NCI-H446 (cell line): ENCODE data around the gene SNORC.
"Not testable (repeated sequence)": the region's sequence is repeated elsewhere in the genome, so short reads cannot be mapped to it uniquely, and the experiment has no call there.

Experiments used
- DNase-seq, 2 experiments: peaks; one replicate each; lab custom pipeline; 2025; lab: John Stamatoyannopoulos, UW

SNORC gene

GRCh38 chr2:232896720-232897597 lies 26.9 kb downstream of the SNORC start:
- DNase-seq, result no peak

DNA sequence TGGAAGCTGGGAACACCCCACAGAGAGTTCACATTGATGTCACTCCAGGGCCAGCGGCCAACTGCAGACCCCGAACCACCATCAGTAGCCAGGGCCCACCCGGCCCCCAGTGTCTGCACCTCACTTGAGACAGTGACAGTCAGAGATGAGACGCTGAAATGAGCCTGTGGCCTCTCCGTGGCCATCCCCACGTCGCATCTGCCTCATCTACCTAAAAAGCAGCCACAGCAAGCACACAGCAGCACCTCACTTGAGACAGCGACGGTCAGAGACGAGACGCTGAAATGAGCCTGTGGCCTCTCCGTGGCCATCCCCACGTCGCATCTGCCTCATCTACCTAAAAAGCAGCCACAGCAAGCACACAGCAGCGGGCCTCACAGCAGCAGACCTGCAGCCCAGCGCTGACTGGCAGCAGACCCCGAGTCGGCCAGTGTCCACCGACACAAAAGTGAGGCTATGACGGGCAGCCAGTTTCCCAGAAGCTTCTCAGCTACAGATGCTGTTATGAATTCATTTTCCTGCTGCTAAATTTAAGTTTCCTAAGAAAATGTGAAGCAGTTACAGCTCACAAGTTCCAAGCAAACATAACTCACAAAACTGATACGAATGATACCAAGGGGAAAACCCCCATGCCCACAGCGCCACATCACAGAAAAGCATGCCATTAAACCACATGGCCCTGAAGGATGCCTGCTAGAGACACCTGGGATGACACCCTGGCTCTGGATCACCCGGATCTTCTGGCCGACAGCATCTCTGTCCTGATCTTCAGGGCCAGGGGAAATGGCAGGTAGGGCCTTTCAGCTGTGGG lies 27.7 kb downstream of the SNORC start:
- DNase-seq, result no peak

DNA sequence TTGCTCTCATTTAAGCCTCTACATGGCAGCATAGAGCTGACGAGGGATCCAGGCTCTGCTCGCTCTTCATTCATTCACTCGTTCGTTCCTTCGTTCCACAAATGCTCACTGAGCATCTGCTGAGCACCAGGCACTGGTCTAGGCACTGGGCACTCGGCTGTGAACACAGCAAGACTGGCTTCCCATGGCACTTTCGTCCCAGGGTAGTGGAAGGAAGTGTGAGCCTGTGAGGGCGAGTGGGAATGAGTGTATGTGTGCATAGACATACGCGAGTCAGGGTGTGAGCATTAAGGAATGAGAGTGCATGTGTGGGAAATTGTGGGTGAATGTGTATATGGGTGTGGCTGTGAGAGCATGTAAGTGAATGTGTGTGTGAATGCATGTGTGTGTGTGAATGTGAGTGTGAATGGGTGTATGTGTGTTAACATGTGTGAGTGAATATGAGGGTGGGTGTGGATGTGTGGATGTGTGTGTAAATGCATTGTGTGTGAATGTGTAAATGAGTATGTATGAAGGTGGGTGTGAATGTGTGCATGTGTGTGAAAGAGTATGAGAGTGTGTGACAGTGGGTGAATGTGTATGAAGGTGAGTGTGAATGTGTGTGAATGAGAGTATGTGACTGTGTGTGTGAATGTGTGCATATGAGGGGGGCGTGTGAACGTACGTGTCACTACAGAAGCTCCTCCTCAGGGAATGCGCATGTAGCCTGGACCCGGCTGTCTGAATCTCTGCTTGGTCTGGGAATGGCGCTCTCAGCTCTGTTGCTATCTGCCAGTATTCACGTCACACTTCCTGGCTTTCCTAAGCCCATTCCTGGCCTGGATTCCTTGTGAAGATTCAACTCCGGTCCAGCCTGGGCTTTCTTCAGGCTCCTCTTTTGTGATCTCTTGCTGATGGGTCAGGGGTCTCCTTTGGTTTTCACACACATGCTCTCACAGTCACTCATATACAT lies 28.8 kb downstream of the SNORC start:
- DNase-seq, result no peak

- DNase-seq, result no peak
These were observed 31.0 kb downstream of the SNORC start for GRCh38 chr2:232900811-232901735.

GRCh38 chr2:232901736-232902578 lies 31.9 kb downstream of the SNORC start:
- no peak for DNase-seq

GRCh38 chr2:232903989-232904388 lies 33.9 kb downstream of the SNORC start:
- DNase-seq, result no peak

DNA sequence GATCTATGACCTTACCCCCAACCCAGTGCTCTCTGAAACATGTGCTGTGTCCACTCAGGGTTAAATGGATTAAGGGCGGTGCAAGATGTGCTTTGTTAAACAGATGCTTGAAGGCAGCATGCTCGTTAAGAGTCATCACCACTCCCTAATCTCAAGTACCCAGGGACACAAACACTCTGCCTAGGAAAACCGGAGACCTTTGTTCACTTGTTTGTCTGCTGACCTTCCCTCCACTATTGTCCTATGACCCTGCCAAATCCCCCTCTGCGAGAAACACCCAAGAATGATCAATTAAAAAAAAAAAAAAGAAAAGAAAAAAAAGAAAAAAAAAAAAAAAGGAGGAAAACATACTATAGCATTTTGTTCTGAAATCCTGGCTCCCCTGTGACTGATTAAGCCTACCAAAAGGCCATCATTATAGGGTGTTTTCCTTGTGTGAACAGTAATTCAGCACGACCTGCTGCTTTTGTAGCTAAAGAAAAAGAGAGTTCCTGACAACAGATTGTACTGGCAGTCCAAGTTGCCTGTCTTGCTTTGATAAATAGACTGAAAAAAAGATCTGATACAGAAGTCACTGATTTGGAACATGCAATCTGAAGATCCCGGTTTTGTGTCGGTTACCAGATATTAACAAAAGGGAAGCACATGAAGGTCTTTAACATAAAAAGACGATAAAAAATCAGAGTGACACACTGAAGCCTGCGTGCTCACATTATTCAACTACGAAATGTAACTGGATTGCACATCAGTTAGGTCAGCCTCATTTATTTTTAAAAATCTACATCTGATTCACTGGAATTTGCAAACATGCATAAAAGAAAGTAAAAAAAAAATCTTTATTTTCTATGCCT lies 37.0 kb downstream of the SNORC start:
- DNase-seq, result not testable (repeated sequence)

DNA sequence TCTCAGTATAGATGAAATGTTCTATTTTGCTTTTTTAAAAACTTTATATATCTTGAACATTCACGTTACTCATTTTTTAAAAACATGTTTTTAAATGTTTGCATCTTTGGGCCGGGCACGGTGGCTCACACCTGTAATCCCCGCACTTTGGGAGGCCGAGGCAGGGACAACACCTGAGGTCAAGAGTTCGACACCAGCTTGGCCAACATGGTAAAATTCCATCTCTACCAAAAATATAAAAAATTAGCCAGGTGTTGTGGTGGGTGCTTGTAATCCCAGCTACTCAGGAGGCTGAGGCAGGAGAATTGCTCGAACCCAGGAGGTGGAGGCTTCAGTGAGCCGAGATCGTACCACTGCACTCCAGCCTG lies 37.6 kb downstream of the SNORC start:
- not testable (repeated sequence) for DNase-seq

- no peak for DNase-seq
These were observed 38.6 kb downstream of the SNORC start for GRCh38 chr2:232908695-232909094.

GRCh38 chr2:232910376-232910775 lies 40.3 kb downstream of the SNORC start:
- no peak for DNase-seq

- no peak for DNase-seq
These were observed 41.7 kb downstream of the SNORC start for GRCh38 chr2:232911712-232912277.

DNA sequence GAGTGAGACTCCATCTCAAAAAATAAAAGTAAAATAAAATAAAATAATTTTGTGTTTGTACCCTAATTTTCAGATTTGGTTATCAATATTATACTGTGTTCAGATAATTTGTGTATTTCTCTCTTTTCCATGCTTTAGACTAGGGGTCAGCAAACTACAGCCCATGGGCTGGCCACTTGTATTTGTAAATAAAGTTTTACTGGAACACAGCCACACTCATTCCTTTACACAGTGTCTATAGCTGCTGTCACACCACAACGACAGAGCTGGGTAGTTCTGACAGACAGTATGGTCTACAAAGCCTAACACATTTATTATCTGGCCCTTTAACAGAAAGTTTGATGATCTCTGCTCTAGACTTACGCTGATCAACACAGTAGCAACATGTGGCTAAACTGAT lies 43.8 kb downstream of the SNORC start:
- no peak for DNase-seq

GRCh38 chr2:232919141-232919540 lies 49.1 kb downstream of the SNORC start:
- no peak for DNase-seq

DNA sequence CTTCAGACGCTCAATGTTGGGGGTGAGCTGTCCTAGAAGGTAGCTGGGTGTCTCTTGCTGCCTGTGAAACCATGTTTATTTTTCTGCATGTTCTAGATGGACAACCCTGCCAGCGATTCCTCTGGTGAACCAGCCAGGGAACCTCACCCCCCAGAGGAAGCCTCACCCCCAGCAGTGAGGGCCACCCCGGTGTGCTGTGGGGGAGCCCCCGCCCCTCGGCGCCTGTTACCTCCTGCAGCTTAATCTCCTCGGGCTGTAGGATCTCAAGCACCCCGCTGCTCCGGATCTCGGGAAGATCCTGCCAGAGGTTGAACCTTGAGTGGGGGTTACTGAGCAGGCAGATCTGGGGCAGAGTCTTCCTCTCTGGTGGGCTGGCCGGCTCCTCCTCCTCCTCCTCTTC lies 50.0 kb downstream of the SNORC start:
- DNase-seq, result no peak

DNA sequence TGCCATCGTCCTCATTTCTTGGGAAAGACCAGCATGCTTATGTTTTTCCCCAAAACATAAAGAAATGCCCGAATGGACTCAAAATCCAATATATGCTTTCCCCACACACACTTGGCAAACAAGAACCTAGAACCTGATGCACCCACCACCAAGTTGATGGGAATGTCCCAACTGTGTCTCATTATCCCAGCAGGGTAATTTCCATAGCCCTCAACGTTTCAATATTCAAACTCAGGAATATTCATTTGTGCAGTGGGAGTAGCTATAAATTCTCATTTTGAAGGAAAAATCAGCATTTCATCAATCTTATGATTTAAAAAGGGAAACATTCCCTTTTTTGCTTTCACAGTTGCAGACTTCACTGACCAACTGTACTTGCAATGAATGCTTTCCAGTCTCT lies 50.7 kb downstream of the SNORC start:
- DNase-seq, result no peak

DNA sequence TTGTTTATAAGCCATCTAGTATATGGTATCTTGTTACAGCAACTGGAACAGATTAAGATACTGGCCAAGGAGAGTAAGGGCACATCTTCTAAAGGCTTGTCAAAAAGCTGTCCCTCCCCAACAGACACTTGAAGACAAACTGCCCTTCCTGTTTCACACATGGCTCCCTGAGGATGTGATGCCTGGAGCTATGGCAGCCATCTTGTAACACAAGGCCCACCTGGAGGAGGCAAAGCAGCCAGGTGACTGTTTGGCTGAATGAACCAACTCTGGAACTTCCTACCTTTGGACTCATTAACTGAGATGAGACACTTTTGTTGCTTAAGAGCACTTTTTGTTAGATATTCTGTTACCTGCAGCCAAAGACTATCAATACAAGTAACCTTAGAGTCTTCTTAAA lies 54.4 kb downstream of the SNORC start:
- DNase-seq, result no peak

- DNase-seq, result no peak
These were observed 55.2 kb downstream of the SNORC start for GRCh38 chr2:232925153-232925820.

GRCh38 chr2:232925821-232926156 lies 55.7 kb downstream of the SNORC start:
- no peak for DNase-seq
